Panc1 (cell line): ENCODE measurements around the gene PDZRN4. TPM values are rescaled to one million over a fixed set of nuclear protein-coding genes. Genes with fewer than 3 reads are reported as not detected.

Source experiments
- ATAC-seq: fragments of 200-7000 bp; cut with Tn5 transposase; 2 replicates; pipeline ENCODE4 v1.9.1; 2020; ENCODE audit warnings: mild to moderate bottlenecking, moderate library complexity
- BruUV-seq: library from RNA; stranded (reverse); fragments of 400-500 nt; replicated peaks from 2 replicates; lab custom pipeline; 2021; lab: Mats Ljungman, UMichigan
- CTCF ChIA-PET: fragments of 300-600 bp; sonication (Branson Sonifier 250); formaldehyde crosslinking; loops from one replicate; lab custom pipeline; 2022; ENCODE audit warnings: antibody characterized with exemption; lab: Charles Lee
- POLR2A ChIA-PET: fragments of 300-600 bp; sonication (Branson Sonifier 250); formaldehyde crosslinking; loops from one replicate; lab custom pipeline; 2022; ENCODE audit warnings: antibody characterized with exemption; lab: Charles Lee
- DNase-seq: peaks from one replicate; pipeline ENCODE4 v3.0.0-alpha.2; 2010; ENCODE audit warnings: low read depth, low spot score
- H3K27ac ChIP-seq: 2 replicates; pipeline ENCODE4 v1.5.1; 2011; ENCODE audit warnings: mild to moderate bottlenecking, low read length, inconsistent platforms
- H3K27me3 ChIP-seq: fragments of 200-500 bp; sonication (Bioruptor generic); 2 replicates; pipeline ENCODE4 v1.6.0; 2014; ENCODE audit warnings: low read length, inconsistent platforms; ENCODE audit not compliant: control insufficient read depth, insufficient read depth
- H3K36me3 ChIP-seq: fragments of 200-500 bp; sonication (Bioruptor generic); 2 replicates; pipeline ENCODE4 v1.5.1; 2014; ENCODE audit warnings: inconsistent platforms, mild to moderate bottlenecking, low read length, moderate library complexity; ENCODE audit not compliant: control insufficient read depth, insufficient read depth
- H3K4me1 ChIP-seq: 2 replicates; pipeline ENCODE4 v1.5.1; 2011; ENCODE audit warnings: inconsistent platforms, mild to moderate bottlenecking, low read length, moderate library complexity; ENCODE audit not compliant: control insufficient read depth, insufficient read depth
- H3K4me3 ChIP-seq, 2 experiments: 2 replicates each; pipeline ENCODE4 v1.5.1; 2011 to 2012; ENCODE audit warnings: low read depth in 2 of 2, low read length in 2 of 2, mild to moderate bottlenecking in 2 of 2, inconsistent platforms in 1 of 2, moderate library complexity in 1 of 2
- H3K9me3 ChIP-seq: fragments of 200-500 bp; sonication (Bioruptor generic); 2 replicates; pipeline ENCODE4 v1.5.1; 2014; ENCODE audit warnings: low read depth, mild to moderate bottlenecking, inconsistent platforms, low read length, moderate library complexity; ENCODE audit not compliant: control insufficient read depth, insufficient read depth
- POLR2AphosphoS5 ChIP-seq: IDR thresholded peaks from 2 replicates; pipeline ENCODE4 v1.6.1; 2012; ENCODE audit warnings: mild to moderate bottlenecking, low read depth, low read length, moderate library complexity
- REST ChIP-seq, 2 experiments: IDR thresholded peaks; 2 replicates each; pipeline ENCODE4 v1.6.1; 2011 to 2012; ENCODE audit warnings: low read depth in 2 of 2, control low read depth in 1 of 2, low read length in 1 of 2, mild to moderate bottlenecking in 1 of 2, moderate library complexity in 1 of 2; ENCODE audit not compliant: insufficient read depth in 1 of 2
- SIN3A ChIP-seq: IDR thresholded peaks from 2 replicates; pipeline ENCODE4 v1.6.1; 2012; ENCODE audit warnings: low read depth, mild to moderate bottlenecking, low read length, moderate library complexity, borderline replicate concordance; ENCODE audit not compliant: insufficient read depth
- TCF7L2 ChIP-seq: IDR thresholded peaks from 2 replicates; pipeline ENCODE4 v1.6.1; 2011; ENCODE audit warnings: mild to moderate bottlenecking, low read depth, low read length, inconsistent platforms
- in situ Hi-C: cut with HindIII; loops from 2 replicates; pipeline ENCODE4 v1.10.0; 2016; ENCODE audit warnings: low sequenced_read_pairs, low pct_unique_long_range_greater_than_20kb
- intact Hi-C: fragments of 100-400 bp; cut with micrococcal nuclease; formaldehyde crosslinking; loops from one replicate; pipeline ENCODE4 v1.10.0; 2022; ENCODE audit not compliant: unreplicated experiment
- total RNA-seq: library from RNA; stranded (reverse); gene quantifications from one replicate; pipeline ENCODE4 v1.2.1, GENCODE V29; 2021; ENCODE audit not compliant: unreplicated experiment
- TF ChIP-seq, protein P1 (sequence below): fragments of 450-650 bp; IDR thresholded peaks from 2 replicates; pipeline ENCODE4 v1.5.1; 2017; ENCODE audit warnings: mild to moderate bottlenecking

PDZRN4 gene
- total RNA-seq, 1 experiment from 2014 or later: not detected

- Histone ChIP-seq H3K4me1 (no peaks in the 10 kb centered on the region), H3K27me3 (no peaks in the 10 kb centered on the region), H3K27ac (no peak overlapping the region), H3K4me3 (no peak overlapping the region), H3K36me3 (no peaks in the 10 kb centered on the region), H3K9me3 (no peaks in the 10 kb centered on the region)
- TF ChIP-seq POLR2AphosphoS5 (no peak), REST (IDR thresholded peaks at IDR 0.05; ENCODE audit: insufficient read depth in 1 of 2, low read depth in 2 of 2, low read length in 1 of 2) (no peak), TCF7L2 (no peak), SIN3A (no peak)
- TF ChIP-seq, protein P1, sequence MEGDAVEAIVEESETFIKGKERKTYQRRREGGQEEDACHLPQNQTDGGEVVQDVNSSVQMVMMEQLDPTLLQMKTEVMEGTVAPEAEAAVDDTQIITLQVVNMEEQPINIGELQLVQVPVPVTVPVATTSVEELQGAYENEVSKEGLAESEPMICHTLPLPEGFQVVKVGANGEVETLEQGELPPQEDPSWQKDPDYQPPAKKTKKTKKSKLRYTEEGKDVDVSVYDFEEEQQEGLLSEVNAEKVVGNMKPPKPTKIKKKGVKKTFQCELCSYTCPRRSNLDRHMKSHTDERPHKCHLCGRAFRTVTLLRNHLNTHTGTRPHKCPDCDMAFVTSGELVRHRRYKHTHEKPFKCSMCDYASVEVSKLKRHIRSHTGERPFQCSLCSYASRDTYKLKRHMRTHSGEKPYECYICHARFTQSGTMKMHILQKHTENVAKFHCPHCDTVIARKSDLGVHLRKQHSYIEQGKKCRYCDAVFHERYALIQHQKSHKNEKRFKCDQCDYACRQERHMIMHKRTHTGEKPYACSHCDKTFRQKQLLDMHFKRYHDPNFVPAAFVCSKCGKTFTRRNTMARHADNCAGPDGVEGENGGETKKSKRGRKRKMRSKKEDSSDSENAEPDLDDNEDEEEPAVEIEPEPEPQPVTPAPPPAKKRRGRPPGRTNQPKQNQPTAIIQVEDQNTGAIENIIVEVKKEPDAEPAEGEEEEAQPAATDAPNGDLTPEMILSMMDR: no peak
- ChIA-PET POLR2A (no interaction called here), CTCF (no interaction called here)
- intact Hi-C loops: no loop called here
- ATAC-seq: no peak
- DNase-seq: no peak
- in situ Hi-C loops: no loop called here
- BruUV-seq: no TSS peak
These were observed 348.8 kb downstream of the PDZRN4 start for GRCh38 chr12:41536813-41537490.

- DNase-seq (no peak), ATAC-seq (no peak)
These were observed 349.4 kb downstream of the PDZRN4 start for GRCh38 chr12:41537522-41537921.

More at GRCh38 chr12:41537522-41537921, 349.4 kb downstream of the PDZRN4 start:
- POLR2A ChIA-PET: no interaction called here
- Histone ChIP-seq H3K27ac (no peak overlapping the region), H3K9me3 (no peaks in the 10 kb centered on the region), H3K4me1 (no peaks in the 10 kb centered on the region), H3K36me3 (no peaks in the 10 kb centered on the region), H3K27me3 (no peaks in the 10 kb centered on the region), H3K4me3 (no peak overlapping the region)
- BruUV-seq: no TSS peak
- in situ Hi-C loops (no loop called here), intact Hi-C loops (no loop called here)
- CTCF ChIA-PET: no interaction called here
- TF ChIP-seq SIN3A (no peak), REST (IDR thresholded peaks at IDR 0.05; ENCODE audit: insufficient read depth in 1 of 2, low read depth in 2 of 2, low read length in 1 of 2) (no peak), TCF7L2 (no peak), POLR2AphosphoS5 (no peak)
- TF ChIP-seq, protein P1: no peak
